NCI-H187 treated with DMSO at 0.1 percent for 48 hours (cell line): Measurements from ENCODE around the gene MED27.
"Not testable (repeated sequence)": the region's sequence is repeated elsewhere in the genome, so short reads cannot be mapped to it uniquely, and the experiment has no call there.

Experiments used
- DNase-seq: peaks from one replicate; lab custom pipeline; 2025; lab: John Stamatoyannopoulos, UW

MED27 gene

GRCh38 chr9:132018957-132019405 lies 60.7 kb downstream of the MED27 start:
- no peak for DNase-seq

- DNase-seq: no peak
Measured at GRCh38 chr9:132016456-132016855, 63.2 kb downstream of the MED27 start.

- no peak for DNase-seq
Measured at GRCh38 chr9:132015866-132016265, 63.8 kb downstream of the MED27 start.

- DNase-seq: no peak
Measured at GRCh38 chr9:132014218-132014805, 65.4 kb downstream of the MED27 start.

GRCh38 chr9:132012704-132013357 lies 66.8 kb downstream of the MED27 start:
- DNase-seq: no peak

- DNase-seq: no peak
Measured at GRCh38 chr9:132011896-132012295, 67.8 kb downstream of the MED27 start.

GRCh38 chr9:132011309-132011708 lies 68.4 kb downstream of the MED27 start:
- DNase-seq: no peak

GRCh38 chr9:132010201-132010600 lies 69.5 kb downstream of the MED27 start:
- not testable (repeated sequence) for DNase-seq

GRCh38 chr9:132008855-132009812 lies 70.5 kb downstream of the MED27 start:
- DNase-seq: no peak

GRCh38 chr9:132008184-132008803 lies 71.4 kb downstream of the MED27 start:
- DNase-seq: no peak

GRCh38 chr9:132007371-132008025 lies 72.2 kb downstream of the MED27 start:
- no peak for DNase-seq

- DNase-seq: peak; percentile 75
Measured at GRCh38 chr9:132006677-132007370, 72.8 kb downstream of the MED27 start.

GRCh38 chr9:132005899-132006298 lies 73.8 kb downstream of the MED27 start:
- DNase-seq: no peak

- no peak for DNase-seq
Measured at GRCh38 chr9:132004323-132004722, 75.3 kb downstream of the MED27 start.

GRCh38 chr9:132003896-132004295 lies 75.8 kb downstream of the MED27 start:
- DNase-seq: no peak

- no peak for DNase-seq
Measured at GRCh38 chr9:132003319-132003704, 76.4 kb downstream of the MED27 start.

- DNase-seq: no peak
Measured at GRCh38 chr9:132002643-132003318, 76.9 kb downstream of the MED27 start.

GRCh38 chr9:132001567-132001966 lies 78.1 kb downstream of the MED27 start:
- DNase-seq: no peak

- DNase-seq: no peak
Measured at GRCh38 chr9:132000659-132001058, 79.0 kb downstream of the MED27 start.

- no peak for DNase-seq
Measured at GRCh38 chr9:131999692-132000551, 79.7 kb downstream of the MED27 start.
